ENCODE results near the gene DOCK4. TPM values are rescaled to one million over a fixed set of nuclear protein-coding genes. Genes with fewer than 3 reads are reported as not detected.

Gene DOCK4
- total RNA-seq, 1 donor from 2014 or later, result 44.1 TPM

- no peak for TF ChIP-seq CTCF (IDR thresholded peaks at IDR 0.05)
- peaks cover 23% of the 10 kb centered on the region for H3K4me1 Mint-ChIP-seq (ENCODE audit: unreplicated experiment)
- H3K27me3 Mint-ChIP-seq (ENCODE audit: unreplicated experiment), result no peaks in the 10 kb centered on the region
- no peak for DNase-seq (ENCODE audit: extremely low spot score, unreplicated experiment)
- peaks cover 33% of the 10 kb centered on the region for H3K36me3 Mint-ChIP-seq (ENCODE audit: unreplicated experiment)
- H3K9me3 Mint-ChIP-seq (ENCODE audit: unreplicated experiment), result no peaks in the 10 kb centered on the region
- no peak overlapping the region for H3K27ac Mint-ChIP-seq (ENCODE audit: unreplicated experiment)
- no peak overlapping the region for H3K4me3 Mint-ChIP-seq (ENCODE audit: unreplicated experiment)
Measured at GRCh38 chr7:111867348-111867931, 338.8 kb downstream of the DOCK4 start.

- H3K27me3 Mint-ChIP-seq (ENCODE audit: unreplicated experiment), result no peaks in the 10 kb centered on the region
- DNase-seq (ENCODE audit: extremely low spot score, unreplicated experiment), result no peak
- H3K36me3 Mint-ChIP-seq (ENCODE audit: unreplicated experiment), result peaks cover 33% of the 10 kb centered on the region
- no peaks in the 10 kb centered on the region for H3K9me3 Mint-ChIP-seq (ENCODE audit: unreplicated experiment)
- no peak overlapping the region for H3K4me3 Mint-ChIP-seq (ENCODE audit: unreplicated experiment)
- peaks cover 23% of the 10 kb centered on the region for H3K4me1 Mint-ChIP-seq (ENCODE audit: unreplicated experiment)
- no peak for TF ChIP-seq CTCF (IDR thresholded peaks at IDR 0.05)
- H3K27ac Mint-ChIP-seq (ENCODE audit: unreplicated experiment), result no peak overlapping the region
Measured at GRCh38 chr7:111866787-111867186, 339.4 kb downstream of the DOCK4 start.

GRCh38 chr7:111865430-111865829, 340.8 kb downstream of the DOCK4 start:
- Mint-ChIP-seq H3K27ac (ENCODE audit: unreplicated experiment) (no peak overlapping the region), H3K4me1 (ENCODE audit: unreplicated experiment) (peaks cover 23% of the 10 kb centered on the region), H3K36me3 (ENCODE audit: unreplicated experiment) (peaks cover 42% of the 10 kb centered on the region), H3K27me3 (ENCODE audit: unreplicated experiment) (no peaks in the 10 kb centered on the region), H3K4me3 (ENCODE audit: unreplicated experiment) (no peak overlapping the region), H3K9me3 (ENCODE audit: unreplicated experiment) (no peaks in the 10 kb centered on the region)
- TF ChIP-seq CTCF (IDR thresholded peaks at IDR 0.05), result no peak
- no peak for DNase-seq (ENCODE audit: extremely low spot score, unreplicated experiment)

- Mint-ChIP-seq H3K27ac (ENCODE audit: unreplicated experiment) (no peak overlapping the region), H3K4me1 (ENCODE audit: unreplicated experiment) (peaks cover 23% of the 10 kb centered on the region), H3K36me3 (ENCODE audit: unreplicated experiment) (peaks cover 47% of the 10 kb centered on the region), H3K27me3 (ENCODE audit: unreplicated experiment) (no peaks in the 10 kb centered on the region), H3K9me3 (ENCODE audit: unreplicated experiment) (no peaks in the 10 kb centered on the region), H3K4me3 (ENCODE audit: unreplicated experiment) (no peak overlapping the region)
- no peak for TF ChIP-seq CTCF (IDR thresholded peaks at IDR 0.05)
- DNase-seq (ENCODE audit: extremely low spot score, unreplicated experiment), result no peak
Measured at GRCh38 chr7:111864291-111864976, 341.8 kb downstream of the DOCK4 start.

GRCh38 chr7:111863269-111863668, 342.9 kb downstream of the DOCK4 start:
- no peak for TF ChIP-seq CTCF (IDR thresholded peaks at IDR 0.05)
- Mint-ChIP-seq H3K9me3 (ENCODE audit: unreplicated experiment) (no peaks in the 10 kb centered on the region), H3K36me3 (ENCODE audit: unreplicated experiment) (peaks cover 42% of the 10 kb centered on the region), H3K27ac (ENCODE audit: unreplicated experiment) (no peak overlapping the region), H3K4me3 (ENCODE audit: unreplicated experiment) (no peak overlapping the region), H3K27me3 (ENCODE audit: unreplicated experiment) (no peaks in the 10 kb centered on the region), H3K4me1 (ENCODE audit: unreplicated experiment) (peaks cover 23% of the 10 kb centered on the region)
- no peak for DNase-seq (ENCODE audit: extremely low spot score, unreplicated experiment)

Measured in osteocyte (in vitro differentiated cells).